ENCODE data around the gene KAZN. TPM values are rescaled to one million over a fixed set of nuclear protein-coding genes. Genes with fewer than 3 reads are reported as not detected.
A peak's percentile ranks its signal among the peaks of the same experiment; 100 is the strongest.

KAZN gene
- total RNA-seq, 1 donor from 2014 or later = 2.2 TPM

DNA sequence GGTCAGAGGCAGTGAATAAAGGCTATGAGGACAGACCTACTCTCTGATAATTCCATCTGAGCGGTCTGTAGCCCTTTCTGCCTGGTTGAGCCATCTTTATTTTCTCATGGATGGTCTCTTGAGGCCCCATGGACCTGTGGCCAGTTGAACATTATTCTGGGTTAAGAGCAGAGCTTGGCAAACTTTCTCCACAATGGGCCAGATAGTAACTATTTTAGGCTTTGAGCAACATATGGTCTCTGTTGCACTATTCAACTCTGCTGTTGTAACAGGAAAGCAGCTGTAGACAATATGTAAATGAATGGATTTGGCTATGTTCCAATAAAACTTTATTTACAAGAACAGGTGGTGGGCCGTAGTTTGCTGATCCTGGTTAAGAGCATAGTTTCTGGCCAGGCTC, 62.7 kb downstream of the KAZN start:
- ATAC-seq (peak; percentile 93), DNase-seq (no peak)

GRCh38 chr1:14662116-14662515, 63.6 kb downstream of the KAZN start:
- intact Hi-C loops (cut with micrococcal nuclease) = no loop called here
- DNase-seq = peak; percentile 69
- ATAC-seq = peak; percentile 69

More for the DNA sequence above, 62.7 kb downstream of the KAZN start:
- intact Hi-C loops (cut with micrococcal nuclease) = no loop called here

DNA sequence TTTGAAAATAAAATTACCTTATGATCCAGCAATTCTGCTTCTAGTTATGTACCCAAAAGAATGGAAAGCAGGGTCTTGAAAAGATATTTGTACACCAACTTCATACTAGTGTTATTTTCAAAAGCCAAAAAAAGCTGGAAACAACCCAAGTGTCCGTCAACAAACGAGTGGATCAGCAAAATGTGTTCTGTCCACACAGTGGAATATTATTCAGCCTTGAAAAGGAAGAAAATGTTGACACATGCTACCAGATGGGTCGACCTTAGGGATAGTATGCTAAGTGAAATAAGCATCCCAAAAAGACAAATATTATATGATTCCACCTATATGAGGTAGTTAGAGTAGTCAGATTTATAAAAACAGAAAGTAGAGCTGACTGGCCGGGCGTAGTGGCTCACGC, 65.3 kb downstream of the KAZN start:
- ATAC-seq (no peak), DNase-seq (no peak)
- intact Hi-C loops (cut with micrococcal nuclease) = no loop called here

GRCh38 chr1:14666373-14666772, 67.9 kb downstream of the KAZN start:
- intact Hi-C loops (cut with micrococcal nuclease) = no loop called here
- ATAC-seq (no peak), DNase-seq (no peak)

GRCh38 chr1:14666962-14667650, 68.6 kb downstream of the KAZN start:
- ATAC-seq = no peak
- DNase-seq = no peak
- intact Hi-C loops (cut with micrococcal nuclease) = no loop called here

- no peak for DNase-seq
- intact Hi-C loops (cut with micrococcal nuclease) = no loop called here
- no peak for ATAC-seq
Measured at GRCh38 chr1:14667651-14667984, 69.1 kb downstream of the KAZN start.

- ATAC-seq = no peak
- intact Hi-C loops (cut with micrococcal nuclease) = no loop called here
- no peak for DNase-seq
Measured at GRCh38 chr1:14668538-14668937, 70.1 kb downstream of the KAZN start.

GRCh38 chr1:14672005-14672404, 73.5 kb downstream of the KAZN start:
- no peak for DNase-seq
- intact Hi-C loops (cut with micrococcal nuclease) = no loop called here
- ATAC-seq = no peak

DNA sequence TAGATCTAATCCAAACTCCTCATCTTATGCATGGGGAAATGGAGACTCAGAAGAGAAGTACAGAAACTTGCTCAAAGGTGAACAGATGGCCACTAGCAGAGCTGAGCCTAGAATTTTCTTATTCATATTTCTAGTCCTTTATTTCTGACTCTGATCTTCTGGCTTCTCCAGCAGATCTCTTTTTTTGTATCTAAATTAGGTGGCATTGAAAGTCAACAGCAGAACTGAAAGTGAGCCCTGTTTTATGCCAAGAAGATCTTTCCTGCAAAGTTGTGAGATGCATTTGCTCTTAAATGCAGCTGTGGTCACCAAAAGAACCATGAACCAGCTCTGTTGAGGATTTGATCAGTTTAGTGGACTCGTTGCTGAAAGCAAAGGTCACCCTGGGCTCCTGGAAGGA, 75.5 kb downstream of the KAZN start:
- no peak for DNase-seq
- intact Hi-C loops (cut with micrococcal nuclease) = no loop called here
- ATAC-seq = no peak

DNA sequence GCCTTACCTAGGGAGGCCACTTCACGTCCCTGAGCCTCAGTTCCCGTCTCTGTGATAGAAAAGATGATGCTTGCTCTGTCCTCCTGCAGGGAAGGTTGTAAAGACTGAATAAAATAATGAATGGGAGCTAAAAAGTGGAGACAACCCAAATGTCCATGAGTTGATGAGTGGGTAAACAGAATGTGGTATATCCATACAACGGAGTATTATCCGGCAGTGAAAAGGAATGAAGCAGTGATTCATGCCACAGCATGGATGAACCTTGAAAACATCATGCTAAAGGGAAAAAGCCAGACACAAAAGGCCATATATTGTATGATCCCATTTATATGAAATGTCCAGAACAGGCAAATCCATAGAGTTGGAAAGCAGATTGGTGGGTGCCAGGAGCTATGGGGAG, 77.9 kb downstream of the KAZN start:
- ATAC-seq (no peak), DNase-seq (no peak)
- intact Hi-C loops (cut with micrococcal nuclease) = no loop called here

- intact Hi-C loops (cut with micrococcal nuclease) = no loop called here
- ATAC-seq = peak; percentile 52
- DNase-seq = no peak
Measured at GRCh38 chr1:14677292-14677971, 78.9 kb downstream of the KAZN start.

- intact Hi-C loops (cut with micrococcal nuclease) = no loop called here
- DNase-seq = no peak
- ATAC-seq = peak; percentile 33
Measured at GRCh38 chr1:14678011-14678638, 79.6 kb downstream of the KAZN start.

DNA sequence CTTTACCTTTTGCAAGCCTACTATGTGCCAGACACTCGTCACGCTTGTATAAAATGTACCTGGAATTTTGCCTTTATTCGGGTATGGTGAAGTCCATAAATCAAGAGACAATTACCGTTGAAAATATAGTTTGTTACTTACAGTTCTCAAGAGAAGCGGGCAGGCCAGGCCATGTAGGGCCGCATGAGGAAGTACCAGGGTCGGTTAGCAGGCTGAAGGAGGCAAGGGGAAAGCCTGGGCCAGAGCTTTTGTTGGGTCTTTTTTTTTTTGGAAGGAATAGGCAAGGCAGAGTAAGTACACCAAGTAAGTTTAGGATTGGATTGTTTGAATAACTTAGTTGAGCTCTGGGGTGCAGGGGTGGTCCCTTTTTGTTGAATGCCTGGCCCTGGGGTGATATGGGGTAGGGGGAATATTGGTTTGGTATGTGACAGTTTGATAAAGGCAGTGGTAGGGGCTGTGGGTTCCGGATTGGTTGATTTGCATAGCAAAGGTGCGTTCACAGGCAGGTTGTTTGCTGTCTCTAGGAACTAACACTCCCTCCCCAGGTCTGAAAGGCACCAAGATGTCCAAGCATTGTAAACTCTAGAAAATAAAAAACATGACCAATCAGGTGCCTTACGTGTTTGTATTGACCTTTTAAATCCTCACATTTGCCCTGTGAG, 80.7 kb downstream of the KAZN start:
- DNase-seq = no peak
- intact Hi-C loops (cut with micrococcal nuclease) = no loop called here
- no peak for ATAC-seq

DNA sequence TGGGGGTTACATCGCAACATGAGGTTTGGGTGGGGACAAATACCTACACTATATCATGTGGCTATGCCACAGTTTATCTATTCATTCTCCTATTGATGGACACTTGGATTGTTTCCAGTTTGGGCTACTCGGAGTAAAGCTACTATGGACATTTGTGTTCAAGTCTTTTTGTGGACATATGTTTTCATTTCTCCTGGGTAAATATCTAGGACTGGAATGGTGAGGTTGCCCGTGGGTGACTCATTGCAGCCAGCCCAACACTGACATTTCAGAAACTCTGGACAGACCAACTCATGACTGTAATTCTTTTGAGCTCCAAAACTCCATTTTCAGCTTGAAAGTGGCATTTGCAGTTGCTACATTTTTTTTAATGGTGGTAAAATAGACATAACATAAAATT, 82.7 kb downstream of the KAZN start:
- intact Hi-C loops (cut with micrococcal nuclease) = no loop called here
- ATAC-seq = no peak
- no peak for DNase-seq

- intact Hi-C loops (cut with micrococcal nuclease) = no loop called here
- ATAC-seq (no peak), DNase-seq (no peak)
Measured at GRCh38 chr1:14682941-14683621, 84.6 kb downstream of the KAZN start.

GRCh38 chr1:14685078-14685477, 86.6 kb downstream of the KAZN start:
- intact Hi-C loops (cut with micrococcal nuclease) = no loop called here
- ATAC-seq (no peak), DNase-seq (no peak)

DNA sequence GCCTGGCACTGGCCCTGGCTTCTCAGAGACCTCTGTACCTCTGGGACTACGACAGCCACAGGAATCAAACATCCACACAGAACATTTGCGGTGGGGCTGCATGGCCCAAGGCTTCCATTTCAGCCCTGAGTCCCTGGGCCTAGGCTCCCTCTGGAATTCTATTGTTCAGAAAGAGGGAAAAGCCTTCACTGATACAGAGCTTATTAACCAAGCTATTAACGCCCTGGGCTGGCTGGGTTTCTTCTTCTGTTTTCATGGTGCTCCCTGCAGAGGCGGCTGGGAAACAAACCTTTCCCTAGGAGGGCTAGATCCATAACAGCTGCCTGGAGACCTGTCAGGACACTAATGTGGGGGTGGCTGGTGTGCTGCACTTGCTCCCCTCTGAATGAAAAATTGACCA, 88.2 kb downstream of the KAZN start:
- no peak for ATAC-seq
- intact Hi-C loops (cut with micrococcal nuclease) = no loop called here
- DNase-seq = no peak

- no peak for DNase-seq
- intact Hi-C loops (cut with micrococcal nuclease) = no loop called here
- no peak for ATAC-seq
Measured at GRCh38 chr1:14687147-14687546, 88.7 kb downstream of the KAZN start.

DNA sequence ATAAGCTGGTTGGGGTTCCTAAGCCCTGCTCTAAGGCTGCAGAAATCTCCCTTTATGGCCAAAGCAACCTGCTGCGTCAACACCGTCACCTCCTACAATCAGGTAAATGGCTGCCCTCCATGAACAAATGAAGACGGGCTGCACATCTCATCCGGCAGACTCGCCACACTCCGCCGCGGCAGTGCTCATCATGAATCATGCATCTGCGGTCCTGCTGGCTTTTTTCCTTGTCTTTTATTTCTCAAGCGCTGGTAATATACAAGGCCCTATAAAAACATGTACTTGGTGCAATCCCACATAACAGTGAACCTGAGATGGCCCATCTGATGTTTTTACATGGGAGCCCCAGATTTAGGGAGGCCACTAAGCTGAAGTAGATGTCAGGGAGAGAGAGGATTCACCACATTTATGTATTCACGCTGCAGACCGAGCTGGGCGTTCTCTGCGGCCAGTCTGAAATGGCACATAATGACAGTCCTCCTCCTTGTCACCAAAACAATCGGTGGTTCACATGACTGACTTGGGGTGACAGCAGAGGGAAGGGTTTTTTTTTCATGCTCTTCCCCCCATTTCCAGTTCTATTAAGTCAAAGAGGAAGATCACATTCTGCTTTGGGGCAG, 91.6 kb downstream of the KAZN start:
- intact Hi-C loops (cut with micrococcal nuclease) = no loop called here
- no peak for ATAC-seq
- DNase-seq = no peak
